ENCODE measurements around the gene CBX2.

The CBX2 gene

GRCh38 chr17:79777894-79778503 is at the start of gene CBX2:
CBX2 (plus strand) TSS chr17:79778148; CDS start chr17:79778236, 88 bp downstream.
- DNase-seq, result peak; percentile 55

GRCh38 chr17:79728169-79728907 is 49.6 kb upstream of the CBX2 start:
- DNase-seq, result peak; percentile 72

GRCh38 chr17:79728908-79729471 is 49.0 kb upstream of the CBX2 start:
- no peak for DNase-seq

DNA sequence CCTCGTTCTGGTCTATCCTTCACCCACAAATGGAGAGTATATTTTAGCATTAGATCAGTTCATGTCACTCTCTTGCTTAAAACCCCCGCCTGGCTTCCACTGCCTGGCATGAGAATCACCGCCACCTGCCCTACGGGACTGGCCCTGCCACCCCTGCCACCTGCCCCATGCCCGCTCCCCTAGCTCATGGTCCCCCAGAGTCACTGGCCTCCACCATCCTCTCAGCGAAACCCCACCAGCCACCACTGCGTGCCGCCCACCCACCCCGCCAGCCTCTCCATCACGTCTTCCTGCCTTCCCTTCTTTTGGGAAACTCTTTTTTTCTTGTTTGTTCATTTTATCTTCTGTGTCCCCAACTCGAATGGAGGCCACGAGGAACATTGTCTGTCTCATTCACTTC is 48.2 kb upstream of the CBX2 start:
- DNase-seq, result no peak

- no peak for DNase-seq
These were observed 47.5 kb upstream of the CBX2 start for GRCh38 chr17:79730437-79730768.

GRCh38 chr17:79730769-79731483 is 47.0 kb upstream of the CBX2 start, which contains the start of gene ENPP7:
ENPP7 (plus strand) TSS chr17:79730943; CDS start chr17:79731140, 197 bp downstream.
- no peak for DNase-seq

GRCh38 chr17:79732254-79732653 is 45.7 kb upstream of the CBX2 start:
- no peak for DNase-seq

DNA sequence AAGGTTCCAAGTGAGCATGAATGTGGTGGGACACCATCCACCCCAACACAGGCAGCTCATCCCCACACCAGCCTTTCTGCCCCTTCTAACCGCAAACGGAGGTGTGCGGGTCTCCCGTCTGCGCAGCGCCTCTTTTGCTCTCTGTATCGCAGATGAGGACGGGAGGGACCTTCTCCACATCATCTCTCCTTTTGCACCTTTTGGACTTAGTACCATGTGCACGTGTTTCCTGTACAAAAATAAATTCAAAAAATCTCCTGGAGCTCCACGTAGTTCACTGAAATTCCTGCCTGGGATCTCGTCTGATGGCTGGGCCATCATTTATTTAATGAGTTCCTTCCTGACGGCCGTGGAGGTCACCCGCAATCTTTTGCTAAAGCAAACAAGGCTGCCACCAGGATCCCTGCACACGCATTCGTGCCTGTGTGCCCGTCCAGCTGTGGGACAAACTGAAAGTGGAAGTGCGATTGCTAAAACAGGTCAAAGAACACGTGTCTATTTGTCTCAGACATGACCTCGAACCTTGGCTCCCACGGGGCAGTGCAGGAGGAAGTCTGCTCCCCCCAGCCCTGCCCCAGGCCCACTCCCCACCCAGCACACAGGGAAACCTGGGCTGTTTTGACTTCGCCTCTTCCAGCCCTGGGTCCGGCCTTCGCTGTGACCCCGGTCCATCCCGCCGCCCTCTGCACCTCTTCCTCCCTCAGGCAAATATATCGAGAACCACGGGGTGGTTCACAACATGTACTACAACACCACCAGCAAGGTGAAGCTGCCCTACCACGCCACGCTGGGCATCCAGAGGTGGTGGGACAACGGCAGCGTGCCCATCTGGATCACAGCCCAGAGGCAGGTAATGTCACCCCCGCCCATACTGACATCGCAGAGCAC is 44.9 kb upstream of the CBX2 start:
- DNase-seq, result no peak

DNA sequence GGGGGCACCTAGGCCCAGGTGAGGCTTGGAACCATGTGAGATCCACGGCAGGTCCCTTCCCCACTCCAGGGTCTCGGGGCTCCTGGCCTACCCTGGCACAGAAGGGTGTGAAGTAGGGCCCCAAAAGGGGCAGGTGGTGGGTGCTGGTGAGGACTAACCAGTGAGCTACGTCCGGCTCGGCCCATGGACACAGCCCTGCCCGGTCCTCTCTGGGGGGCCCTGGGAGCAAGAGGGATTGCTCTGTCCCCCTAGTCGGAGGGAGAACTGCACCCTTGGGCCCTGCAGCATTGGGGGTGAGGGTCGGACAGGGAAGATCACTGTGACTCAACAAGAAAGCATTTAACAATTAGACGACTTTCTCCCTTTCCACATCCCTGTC is 44.3 kb upstream of the CBX2 start:
- DNase-seq, result no peak

DNA sequence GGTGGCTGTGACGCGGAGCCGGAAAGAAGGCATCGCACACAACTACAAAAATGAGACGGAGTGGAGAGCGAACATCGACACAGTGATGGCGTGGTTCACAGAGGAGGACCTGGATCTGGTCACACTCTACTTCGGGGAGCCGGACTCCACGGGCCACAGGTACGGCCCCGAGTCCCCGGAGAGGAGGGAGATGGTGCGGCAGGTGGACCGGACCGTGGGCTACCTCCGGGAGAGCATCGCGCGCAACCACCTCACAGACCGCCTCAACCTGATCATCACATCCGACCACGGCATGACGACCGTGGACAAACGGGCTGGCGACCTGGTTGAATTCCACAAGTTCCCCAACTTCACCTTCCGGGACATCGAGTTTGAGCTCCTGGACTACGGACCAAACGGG is 42.9 kb upstream of the CBX2 start:
- no peak for DNase-seq

DNA sequence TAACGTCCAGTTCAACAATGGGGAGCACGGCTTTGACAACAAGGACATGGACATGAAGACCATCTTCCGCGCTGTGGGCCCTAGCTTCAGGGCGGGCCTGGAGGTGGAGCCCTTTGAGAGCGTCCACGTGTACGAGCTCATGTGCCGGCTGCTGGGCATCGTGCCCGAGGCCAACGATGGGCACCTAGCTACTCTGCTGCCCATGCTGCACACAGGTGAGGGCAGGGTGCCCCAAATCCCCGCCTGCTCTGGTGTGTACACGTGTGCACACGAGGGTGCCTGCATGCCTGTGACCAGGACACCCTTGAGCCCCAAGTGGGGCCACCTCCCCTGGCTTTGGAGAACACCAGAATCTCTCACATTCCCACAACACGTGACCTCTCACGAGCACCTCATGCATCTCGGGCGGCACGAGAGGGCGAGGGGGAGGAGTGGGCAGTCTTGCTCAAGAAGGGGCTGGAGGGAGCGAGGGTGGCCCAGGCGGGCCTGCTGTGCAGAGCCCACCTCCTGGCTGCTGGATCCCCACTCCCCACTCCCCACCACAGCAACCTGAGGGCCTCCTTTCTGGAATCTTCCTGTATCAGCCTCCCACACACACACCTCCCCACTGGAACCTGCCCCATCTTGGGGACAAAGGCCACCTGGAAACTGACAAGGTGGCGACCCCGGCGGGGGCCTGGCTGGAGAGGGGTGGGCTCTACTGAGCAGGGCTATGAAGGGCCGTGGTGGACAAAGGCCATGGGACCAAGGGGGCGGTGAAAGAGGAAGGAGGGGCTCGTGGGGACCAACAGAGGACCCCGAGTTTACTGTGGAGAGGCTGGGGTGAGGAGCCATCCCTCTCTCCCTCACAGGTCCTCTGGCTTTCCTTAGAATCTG is 40.7 kb upstream of the CBX2 start:
- no peak for DNase-seq

- DNase-seq, result no peak
These were observed 39.9 kb upstream of the CBX2 start for GRCh38 chr17:79737922-79738578.

GRCh38 chr17:79738643-79739042 is 39.3 kb upstream of the CBX2 start:
- DNase-seq, result no peak

GRCh38 chr17:79739148-79740062 is 38.5 kb upstream of the CBX2 start:
- DNase-seq, result no peak

- DNase-seq, result no peak
These were observed 37.5 kb upstream of the CBX2 start for GRCh38 chr17:79740413-79740812.

- no peak for DNase-seq
These were observed 36.6 kb upstream of the CBX2 start for GRCh38 chr17:79741401-79741750.

GRCh38 chr17:79741751-79742588 is 36.0 kb upstream of the CBX2 start:
- DNase-seq, result peak; percentile 76

GRCh38 chr17:79742589-79742918 is 35.4 kb upstream of the CBX2 start:
- no peak for DNase-seq

DNA sequence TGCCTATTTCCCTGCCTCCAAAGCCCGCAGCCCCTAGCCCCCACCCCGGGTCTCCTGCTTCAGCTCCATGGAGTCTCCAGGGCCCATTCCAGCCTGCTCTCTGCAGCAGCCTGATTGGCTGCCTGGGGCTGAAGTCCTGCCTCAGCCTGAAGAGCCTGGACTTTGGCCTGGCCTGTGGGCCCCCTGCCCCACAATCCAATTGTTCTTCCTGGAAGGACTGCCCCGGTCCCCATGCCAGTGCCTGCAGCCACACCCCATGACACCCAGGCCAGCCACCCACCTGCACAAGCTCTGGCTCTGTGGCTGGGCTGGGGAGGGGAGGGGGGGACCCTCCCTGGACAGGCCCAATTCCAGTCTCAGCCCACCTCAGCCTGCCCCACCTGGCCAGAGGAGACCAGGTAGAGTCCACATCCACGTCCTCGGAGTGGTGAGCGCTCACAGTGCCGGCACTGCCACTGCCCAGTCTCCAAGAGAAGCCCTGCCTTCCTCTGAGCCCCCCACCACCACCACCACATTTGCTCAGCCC is 34.9 kb upstream of the CBX2 start:
- no peak for DNase-seq

Measured in NCI-H510A treated with DMSO at 0.1 percent for 48 hours (cell line).